CD4-positive, alpha-beta memory T cell (primary cell): ENCODE data around the gene PNKP. TPM values are rescaled to one million over a fixed set of nuclear protein-coding genes. Genes with fewer than 3 reads are reported as not detected.
A peak's percentile ranks its signal among the peaks of the same experiment; 100 is the strongest.

Experiments used
- CTCF ChIA-PET: fragments of 350-600 bp; sonication (Branson Sonifier 250); formaldehyde crosslinking; loops from one replicate; lab custom pipeline; 2021; ENCODE audit warnings: inconsistent platforms; ENCODE audit not compliant: partially characterized antibody; lab: Charles Lee
- POLR2A ChIA-PET: fragments of 350-600 bp; sonication (Branson Sonifier 250); formaldehyde crosslinking; loops from one replicate; lab custom pipeline; 2021; ENCODE audit not compliant: partially characterized antibody; lab: Charles Lee
- DNase-seq, 5 donors: peaks; one replicate each; pipeline versions ENCODE4 v3.0.0 to v3.0.0-alpha.2; 2020 to 2022; ENCODE audit warnings: mixed read lengths in 1 of 5
- H3K27ac ChIP-seq: one replicate; pipeline ENCODE4 v1.7.0; 2013; ENCODE audit warnings: low read depth, low read length
- H3K27me3 ChIP-seq: 2 replicates; pipeline ENCODE4 v1.7.0; 2013; ENCODE audit warnings: mild to moderate bottlenecking, low read length, moderate library complexity; ENCODE audit not compliant: insufficient read depth
- H3K36me3 ChIP-seq: 2 replicates; pipeline ENCODE4 v1.7.0; 2013; ENCODE audit warnings: mild to moderate bottlenecking, low read length, moderate library complexity; ENCODE audit not compliant: insufficient read depth
- H3K4me1 ChIP-seq: 2 replicates; pipeline ENCODE4 v1.7.0; 2013; ENCODE audit warnings: mild to moderate bottlenecking, low read length, moderate library complexity; ENCODE audit not compliant: insufficient read depth
- H3K4me3 ChIP-seq, 2 donors: one replicate each; pipeline ENCODE4 v1.7.0; 2013; ENCODE audit warnings: low read length in 2 of 2, mild to moderate bottlenecking in 1 of 2
- H3K9me3 ChIP-seq, 2 donors: one replicate each; pipeline ENCODE4 v1.7.0; 2013; ENCODE audit warnings: low read length in 2 of 2, control low read depth in 1 of 2; ENCODE audit not compliant: control insufficient read depth in 1 of 2
- H3K27ac Mint-ChIP-seq, 7 donors: one replicate each; pipeline ENCODE4 v1.8.0; 2020 to 2021; ENCODE audit warnings: mixed read lengths in 7 of 7, mild to moderate bottlenecking in 6 of 7, inconsistent platforms in 3 of 7, moderate library complexity in 3 of 7
- H3K27me3 Mint-ChIP-seq, 2 donors: one replicate each; pipeline ENCODE4 v1.8.0; 2020 to 2021; ENCODE audit warnings: mixed read lengths in 2 of 2
- H3K36me3 Mint-ChIP-seq, 2 donors: one replicate each; pipeline ENCODE4 v1.8.0; 2020 to 2021; ENCODE audit warnings: mixed read lengths in 2 of 2, inconsistent platforms in 1 of 2, mild to moderate bottlenecking in 1 of 2
- H3K4me1 Mint-ChIP-seq, 4 donors: one replicate each; pipeline ENCODE4 v1.8.0; 2020 to 2021; ENCODE audit warnings: mixed read lengths in 4 of 4, mild to moderate bottlenecking in 1 of 4
- H3K4me3 Mint-ChIP-seq, 8 donors: one replicate each; pipeline ENCODE4 v1.8.0; 2020 to 2021; ENCODE audit warnings: mixed read lengths in 8 of 8, mild to moderate bottlenecking in 7 of 8, moderate library complexity in 6 of 8, inconsistent platforms in 3 of 8
- H3K9me3 Mint-ChIP-seq, 8 donors: one replicate each; pipeline ENCODE4 v1.8.0; 2020 to 2021; ENCODE audit warnings: mixed read lengths in 8 of 8, mild to moderate bottlenecking in 5 of 8, inconsistent platforms in 3 of 8, moderate library complexity in 1 of 8
- intact Hi-C: fragments of 100-400 bp; cut with micrococcal nuclease; formaldehyde crosslinking; loops from one replicate; pipeline ENCODE4 v1.15.1; 2023
- polyA plus RNA-seq, 2 donors: library from polyadenylated mRNA; unstranded; fragments of 300-500 nt; fragmentation: Illumina TruSeq; gene quantifications; one replicate each; pipeline ENCODE4 v1.2.3, GENCODE V29; 2021
- total RNA-seq, 2 experiments: library from RNA; stranded (reverse); gene quantifications; one replicate each; pipeline ENCODE4 v1.2.3, GENCODE V29; 2021

The PNKP gene
- total and polyA plus RNA-seq, 4 experiments from 2014 or later = 28.9 to 192 (median 103) TPM

- H3K27me3 ChIP-seq = no peaks in the 10 kb centered on the region
- H3K27me3 Mint-ChIP-seq = no peaks in the 10 kb centered on the region
- ChIA-PET CTCF (interaction anchor here (0.9 to 1.6 kb wide), 3 partner anchors 9 to 159 kb away, joined by 3 to 4 read pairs (median 3); partner anchors contain the start of gene PNKP), POLR2A (interaction anchor here (0.9 to 5.4 kb wide), 29 partner anchors 9 to 1627 kb away, joined by 3 to 73 read pairs (median 8); partner anchors contain the start of genes AP2A1, ATF5, BCL2L12 and FUZ)
- H3K27ac Mint-ChIP-seq = no peak overlapping the region
- peaks cover 29% of the 10 kb centered on the region for H3K4me1 ChIP-seq
- peaks cover 22% of the 10 kb centered on the region for H3K36me3 ChIP-seq
- H3K4me1 Mint-ChIP-seq = peaks cover 14 to 46% (median 21%) of the 10 kb centered on the region in 4 donors
- H3K4me3 ChIP-seq = peak overlapping the region; percentile 97 to 98
- no peaks in the 10 kb centered on the region for H3K9me3 ChIP-seq
- peaks cover 0 to 2% (median 0%) of the 10 kb centered on the region in 8 donors for H3K9me3 Mint-ChIP-seq
- H3K27ac ChIP-seq = peak overlapping the region; percentile 95
- no peak overlapping the region for H3K4me3 Mint-ChIP-seq
- peak; percentile 99 for DNase-seq
- H3K36me3 Mint-ChIP-seq = peaks cover 10 to 16% of the 10 kb centered on the region in 2 donors
- intact Hi-C loops = loop anchor here (1.0 to 5.0 kb wide), 13 partner anchors 7 to 380 kb away; partner anchors contain the start of genes ATF5, FUZ, IL4I1 and NUP62
Observed at GRCh38 chr19:49876422-49877019, 9.1 kb upstream of the PNKP start.

- Histone ChIP-seq H3K9me3 (no peaks in the 10 kb centered on the region), H3K4me1 (peaks cover 31% of the 10 kb centered on the region), H3K36me3 (peaks cover 17% of the 10 kb centered on the region), H3K27me3 (no peaks in the 10 kb centered on the region), H3K4me3 (peak overlapping the region; percentile 97 to 98), H3K27ac (peak overlapping the region; percentile 95)
- CTCF ChIA-PET = interaction anchor here (1.1 to 1.6 kb wide), 2 partner anchors 16 to 158 kb away, joined by 3 read pairs; no protein-coding TSS in a partner anchor
- no peaks in the 10 kb centered on the region for H3K27me3 Mint-ChIP-seq
- H3K4me1 Mint-ChIP-seq = peaks cover 14 to 46% (median 21%) of the 10 kb centered on the region in 4 donors
- no peak overlapping the region for H3K27ac Mint-ChIP-seq
- peaks cover 10 to 16% of the 10 kb centered on the region in 2 donors for H3K36me3 Mint-ChIP-seq
- H3K9me3 Mint-ChIP-seq = peaks cover 0 to 2% (median 0%) of the 10 kb centered on the region in 8 donors
- intact Hi-C loops = loop anchor here (2.0 to 5.0 kb wide), 5 partner anchors 21 to 379 kb away; partner anchors contain the start of genes IL4I1, PRMT1, PRR12 and RPS11
- peak in 1 of 5 donors; percentile 58 for DNase-seq
- POLR2A ChIA-PET = interaction anchor here (1.0 to 5.4 kb wide), 20 partner anchors 8 to 1543 kb away, joined by 3 to 73 read pairs (median 12); partner anchors contain the start of genes AP2A1, ATF5, BCL2L12 and FUZ
- H3K4me3 Mint-ChIP-seq = no peak overlapping the region
Observed at GRCh38 chr19:49875857-49876421, 8.6 kb upstream of the PNKP start.

GRCh38 chr19:49875177-49875576, 7.8 kb upstream of the PNKP start:
- H3K36me3 ChIP-seq = peaks cover 9% of the 10 kb centered on the region
- intact Hi-C loops = loop anchor here (5.0 kb wide), 2 partner anchors 158 to 198 kb away; partner anchors contain the start of gene PRMT1
- peaks cover 10 to 12% of the 10 kb centered on the region in 2 donors for H3K36me3 Mint-ChIP-seq
- H3K27ac Mint-ChIP-seq = peak overlapping the region in 3 of 7 donors; percentile 70 to 90 (median 80)
- H3K27me3 ChIP-seq = no peaks in the 10 kb centered on the region
- ChIA-PET POLR2A (interaction anchor here (1.1 to 5.4 kb wide), 12 partner anchors 7 to 380 kb away, joined by 3 to 73 read pairs (median 32); partner anchors contain the start of genes AP2A1, ATF5, FUZ and IL4I1), CTCF (no interaction called here)
- no peaks in the 10 kb centered on the region for H3K9me3 ChIP-seq
- peaks cover 0 to 2% (median 0%) of the 10 kb centered on the region in 8 donors for H3K9me3 Mint-ChIP-seq
- H3K27ac ChIP-seq = peak overlapping the region; percentile 95
- H3K4me3 ChIP-seq = no peak overlapping the region
- peaks cover 38% of the 10 kb centered on the region for H3K4me1 ChIP-seq
- peak overlapping the region in 2 of 8 donors; percentile 53 to 54 for H3K4me3 Mint-ChIP-seq
- no peak for DNase-seq
- H3K27me3 Mint-ChIP-seq = no peaks in the 10 kb centered on the region
- peaks cover 16 to 51% (median 25%) of the 10 kb centered on the region in 4 donors for H3K4me1 Mint-ChIP-seq

- Histone ChIP-seq H3K4me1 (peaks cover 43% of the 10 kb centered on the region), H3K27ac (no peak overlapping the region), H3K9me3 (no peaks in the 10 kb centered on the region), H3K36me3 (peaks cover 7% of the 10 kb centered on the region), H3K27me3 (no peaks in the 10 kb centered on the region), H3K4me3 (no peak overlapping the region)
- Mint-ChIP-seq H3K4me1 (peaks cover 16 to 50% (median 27%) of the 10 kb centered on the region in 4 donors), H3K27ac (peak overlapping the region in 4 of 7 donors; percentile 23 to 90 (median 75)), H3K27me3 (no peaks in the 10 kb centered on the region), H3K36me3 (peaks cover 10 to 12% of the 10 kb centered on the region in 2 donors), H3K9me3 (peaks cover 0 to 2% (median 0%) of the 10 kb centered on the region in 8 donors), H3K4me3 (peak overlapping the region in 7 of 8 donors; percentile 17 to 59 (median 40))
- no peak for DNase-seq
- ChIA-PET CTCF (no interaction called here), POLR2A (interaction anchor here (3.3 to 5.4 kb wide), 4 partner anchors 25 to 65 kb away, joined by 12 to 60 read pairs (median 36); partner anchors contain the start of genes FUZ, MED25 and PTOV1)
- intact Hi-C loops = loop anchor here (5.0 kb wide), 2 partner anchors 157 to 197 kb away; partner anchors contain the start of gene PRMT1
Observed at GRCh38 chr19:49874503-49875157, 7.3 kb upstream of the PNKP start.

GRCh38 chr19:49873834-49874233, 6.5 kb upstream of the PNKP start:
- no peaks in the 10 kb centered on the region for H3K27me3 Mint-ChIP-seq
- POLR2A ChIA-PET = interaction anchor here (1.0 kb wide), 1 partner anchor 23 kb away, joined by 3 read pairs; the partner anchor contains the start of gene PTOV1
- Histone ChIP-seq H3K4me3 (no peak overlapping the region), H3K27me3 (no peaks in the 10 kb centered on the region), H3K27ac (no peak overlapping the region), H3K36me3 (no peaks in the 10 kb centered on the region), H3K4me1 (peaks cover 41% of the 10 kb centered on the region), H3K9me3 (no peaks in the 10 kb centered on the region)
- peaks cover 15 to 45% (median 24%) of the 10 kb centered on the region in 4 donors for H3K4me1 Mint-ChIP-seq
- peaks cover 3 to 6% of the 10 kb centered on the region in 2 donors for H3K36me3 Mint-ChIP-seq
- peak overlapping the region in 3 of 8 donors; percentile 14 to 44 (median 26) for H3K4me3 Mint-ChIP-seq
- H3K9me3 Mint-ChIP-seq = peaks cover 0 to 2% (median 0%) of the 10 kb centered on the region in 8 donors
- CTCF ChIA-PET = no interaction called here
- intact Hi-C loops = no loop called here
- DNase-seq = no peak
- H3K27ac Mint-ChIP-seq = peak overlapping the region in 1 of 7 donors; percentile 91

GRCh38 chr19:49873129-49873521, 5.7 kb upstream of the PNKP start:
- DNase-seq = no peak
- CTCF ChIA-PET = no interaction called here
- peaks cover 13 to 38% (median 20%) of the 10 kb centered on the region in 4 donors for H3K4me1 Mint-ChIP-seq
- Histone ChIP-seq H3K27me3 (no peaks in the 10 kb centered on the region), H3K9me3 (no peaks in the 10 kb centered on the region), H3K27ac (no peak overlapping the region), H3K4me1 (peaks cover 41% of the 10 kb centered on the region), H3K4me3 (no peak overlapping the region), H3K36me3 (no peaks in the 10 kb centered on the region)
- H3K27me3 Mint-ChIP-seq = no peaks in the 10 kb centered on the region
- H3K36me3 Mint-ChIP-seq = peaks cover 2 to 4% of the 10 kb centered on the region in 2 donors
- no peak overlapping the region for H3K27ac Mint-ChIP-seq
- POLR2A ChIA-PET = interaction anchor here (1.0 kb wide), 1 partner anchor 22 kb away, joined by 3 read pairs; the partner anchor contains the start of gene PTOV1
- H3K4me3 Mint-ChIP-seq = peak overlapping the region in 1 of 8 donors; percentile 10
- peaks cover 0 to 3% (median 0%) of the 10 kb centered on the region in 8 donors for H3K9me3 Mint-ChIP-seq
- intact Hi-C loops = no loop called here
